Measurements from ENCODE around the gene MRPL41. TPM values are rescaled to one million over a fixed set of nuclear protein-coding genes. Genes with fewer than 3 reads are reported as not detected.
"Not testable (repeated sequence)": the region's sequence is repeated elsewhere in the genome, so short reads cannot be mapped to it uniquely, and the experiment has no call there.

MRPL41 gene
- total RNA-seq, 3 donors from 2014 or later = 81.6 to 99.0 (median 86.3) TPM

GRCh38 chr9:137555179-137555578 lies 3.5 kb downstream of the MRPL41 start:
- DNase-seq = no peak
- no peak for ATAC-seq

GRCh38 chr9:137556069-137556838 lies 4.6 kb downstream of the MRPL41 start:
- no peak for ATAC-seq
- peaks cover 28% of the 10 kb centered on the region for H3K36me3 Mint-ChIP-seq (ENCODE audit: insufficient read depth)
- no peaks in the 10 kb centered on the region for H3K9me3 Mint-ChIP-seq
- DNase-seq = no peak
- peaks cover 5% of the 10 kb centered on the region for H3K4me1 Mint-ChIP-seq (ENCODE audit: low read depth)
- H3K27me3 Mint-ChIP-seq (ENCODE audit: low read depth) = no peaks in the 10 kb centered on the region
- H3K4me3 Mint-ChIP-seq = no peak overlapping the region

More at GRCh38 chr9:137555179-137555578, 3.5 kb downstream of the MRPL41 start:
- H3K4me3 Mint-ChIP-seq = no peak overlapping the region
- H3K9me3 Mint-ChIP-seq = no peaks in the 10 kb centered on the region
- peaks cover 27% of the 10 kb centered on the region for H3K36me3 Mint-ChIP-seq (ENCODE audit: insufficient read depth)
- no peaks in the 10 kb centered on the region for H3K27me3 Mint-ChIP-seq (ENCODE audit: low read depth)
- peaks cover 6% of the 10 kb centered on the region for H3K4me1 Mint-ChIP-seq (ENCODE audit: low read depth)

DNA sequence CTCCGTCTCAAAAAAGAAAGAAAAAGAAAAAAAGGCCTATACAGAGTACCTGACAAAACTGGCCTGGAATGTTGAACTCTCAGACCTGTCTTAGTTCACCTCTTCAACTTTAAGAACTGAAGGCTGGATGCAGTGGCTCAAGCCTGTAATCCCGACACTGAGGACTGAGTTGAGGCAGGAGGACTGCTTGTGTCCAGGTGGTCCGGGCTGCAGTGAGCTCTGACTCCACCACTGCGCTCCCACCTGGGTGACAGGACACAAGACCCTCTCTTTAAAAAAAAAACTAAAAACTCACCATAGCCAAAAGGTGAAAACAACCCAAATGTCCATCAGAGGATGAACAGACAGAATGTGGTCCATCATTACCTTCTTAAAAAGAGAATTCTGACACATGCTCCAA lies 6.4 kb downstream of the MRPL41 start:
- H3K27me3 Mint-ChIP-seq (ENCODE audit: low read depth) = no peaks in the 10 kb centered on the region
- DNase-seq = no peak
- no peaks in the 10 kb centered on the region for H3K4me1 Mint-ChIP-seq (ENCODE audit: low read depth)

DNA sequence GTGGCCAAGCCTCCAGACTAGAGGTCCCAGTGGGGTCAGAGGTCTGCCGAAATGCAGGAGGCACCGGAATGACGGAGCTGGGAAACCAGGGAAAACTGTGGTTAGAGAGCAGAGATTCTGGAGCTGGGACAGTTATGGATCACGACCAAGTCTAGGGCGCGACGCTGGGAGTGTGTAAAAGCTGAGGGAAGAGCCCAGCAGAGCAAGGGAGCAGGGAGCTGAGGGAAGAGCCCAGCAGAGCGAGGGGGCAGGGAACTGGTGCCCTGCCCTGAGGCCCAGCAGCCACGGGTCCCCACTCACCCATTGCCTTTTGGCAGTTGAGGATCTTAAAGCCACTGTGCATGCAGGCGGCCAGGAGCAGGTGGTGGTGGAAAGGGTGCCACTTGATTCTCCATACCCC lies 12.5 kb downstream of the MRPL41 start:
- H3K27me3 Mint-ChIP-seq (ENCODE audit: low read depth) = no peaks in the 10 kb centered on the region
- no peak for DNase-seq
- peaks cover 10% of the 10 kb centered on the region for H3K4me1 Mint-ChIP-seq (ENCODE audit: low read depth)
- H3K4me3 Mint-ChIP-seq = no peak overlapping the region
- no peaks in the 10 kb centered on the region for H3K9me3 Mint-ChIP-seq
- peaks cover 33% of the 10 kb centered on the region for H3K36me3 Mint-ChIP-seq (ENCODE audit: insufficient read depth)
- no peak for ATAC-seq

More for the DNA sequence above, 6.4 kb downstream of the MRPL41 start:
- Mint-ChIP-seq H3K9me3 (no peaks in the 10 kb centered on the region), H3K36me3 (ENCODE audit: insufficient read depth) (peaks cover 34% of the 10 kb centered on the region), H3K4me3 (no peak overlapping the region)
- no peak for ATAC-seq

GRCh38 chr9:137564817-137565411 lies 13.2 kb downstream of the MRPL41 start:
- peaks cover 28% of the 10 kb centered on the region for H3K36me3 Mint-ChIP-seq (ENCODE audit: insufficient read depth)

DNA sequence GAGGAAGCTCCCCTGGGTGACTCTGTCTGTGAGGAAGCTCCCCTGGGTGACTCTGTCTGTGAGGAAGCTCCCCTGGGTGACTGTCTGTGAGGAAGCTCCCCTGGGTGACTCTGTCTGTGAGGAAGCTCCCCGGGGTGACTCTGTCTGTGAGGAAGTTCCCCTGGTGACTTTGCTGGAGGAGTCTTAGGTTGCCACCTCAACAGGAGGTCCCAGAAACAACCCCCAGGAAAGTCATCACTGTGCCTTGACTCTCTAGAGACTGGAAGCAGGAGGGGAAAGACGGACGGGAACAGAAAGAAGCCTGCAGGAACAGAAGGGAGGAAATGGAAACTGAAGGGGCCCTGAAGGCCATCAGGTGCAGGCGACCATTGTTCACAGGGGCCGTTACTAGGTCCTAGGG lies 16.8 kb downstream of the MRPL41 start:
- DNase-seq; H3K9me3 Mint-ChIP-seq; H3K27me3 Mint-ChIP-seq (ENCODE audit: low read depth); ATAC-seq; H3K4me3 Mint-ChIP-seq: not testable (repeated sequence)
- Mint-ChIP-seq H3K4me1 (ENCODE audit: low read depth) (peaks cover 17% of the 10 kb centered on the region), H3K36me3 (ENCODE audit: insufficient read depth) (peaks cover 27% of the 10 kb centered on the region)

More at GRCh38 chr9:137564817-137565411, 13.2 kb downstream of the MRPL41 start:
- H3K4me3 Mint-ChIP-seq = no peak overlapping the region
- no peaks in the 10 kb centered on the region for H3K27me3 Mint-ChIP-seq (ENCODE audit: low read depth)
- ATAC-seq (no peak), DNase-seq (no peak)
- no peaks in the 10 kb centered on the region for H3K9me3 Mint-ChIP-seq
- peaks cover 10% of the 10 kb centered on the region for H3K4me1 Mint-ChIP-seq (ENCODE audit: low read depth)

DNA sequence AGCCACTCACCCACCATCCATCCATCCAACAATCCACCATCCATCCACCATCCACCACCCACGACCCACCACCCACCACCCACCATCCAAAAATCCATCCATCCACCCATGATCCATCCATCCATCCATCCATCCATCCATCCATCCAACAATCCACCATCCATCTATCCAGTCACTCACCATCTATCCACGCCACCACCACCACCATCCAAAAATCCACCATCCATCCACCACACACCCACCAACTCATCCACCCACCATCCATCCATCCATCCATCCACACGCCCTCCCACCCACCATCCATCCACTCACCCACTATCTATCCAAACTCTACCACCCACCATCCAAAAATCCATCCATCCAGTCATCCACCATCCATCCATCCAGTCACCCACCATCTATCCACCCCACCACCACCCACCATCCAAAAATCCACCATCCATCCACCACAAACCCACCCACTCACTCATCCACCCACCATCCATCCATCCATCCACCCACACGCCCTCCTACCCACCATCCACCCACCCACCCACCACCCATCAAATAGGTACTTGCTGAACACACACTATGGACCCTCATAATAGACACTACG lies 18.0 kb downstream of the MRPL41 start:
- no peaks in the 10 kb centered on the region for H3K9me3 Mint-ChIP-seq
- H3K27me3 Mint-ChIP-seq (ENCODE audit: low read depth) = no peaks in the 10 kb centered on the region
- DNase-seq = no peak
- no peak overlapping the region for H3K4me3 Mint-ChIP-seq
- peaks cover 9% of the 10 kb centered on the region for H3K4me1 Mint-ChIP-seq (ENCODE audit: low read depth)
- H3K36me3 Mint-ChIP-seq (ENCODE audit: insufficient read depth) = peaks cover 18% of the 10 kb centered on the region
- ATAC-seq = no peak

GRCh38 chr9:137570566-137570965 lies 18.9 kb downstream of the MRPL41 start:
- H3K4me1 Mint-ChIP-seq (ENCODE audit: low read depth) = peaks cover 13% of the 10 kb centered on the region
- ATAC-seq (no peak), DNase-seq (no peak)
- peaks cover 23% of the 10 kb centered on the region for H3K36me3 Mint-ChIP-seq (ENCODE audit: insufficient read depth)
- H3K9me3 Mint-ChIP-seq = no peaks in the 10 kb centered on the region
- no peak overlapping the region for H3K4me3 Mint-ChIP-seq
- H3K27me3 Mint-ChIP-seq (ENCODE audit: low read depth) = no peaks in the 10 kb centered on the region

DNA sequence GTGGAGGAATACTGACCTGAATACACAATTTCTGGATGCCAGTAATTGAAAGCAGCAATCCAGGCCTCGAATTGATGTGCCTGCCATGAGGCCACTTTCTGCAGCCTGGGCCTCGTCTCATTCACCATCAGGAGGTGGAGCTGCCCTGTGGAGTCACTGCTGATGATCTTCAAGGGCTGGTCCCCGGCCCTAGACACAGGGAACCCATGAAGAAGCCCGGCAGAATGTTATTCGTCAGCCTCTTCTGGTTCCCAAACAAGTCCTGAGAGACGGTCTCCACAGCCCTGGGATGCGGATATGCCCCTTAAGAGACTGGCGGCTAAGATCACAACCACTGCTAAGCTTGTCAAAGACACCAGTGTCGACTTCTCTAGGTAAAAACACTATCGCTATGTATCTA lies 22.5 kb downstream of the MRPL41 start:
- Mint-ChIP-seq H3K9me3 (no peaks in the 10 kb centered on the region), H3K4me1 (ENCODE audit: low read depth) (peaks cover 37% of the 10 kb centered on the region), H3K4me3 (no peak overlapping the region), H3K36me3 (ENCODE audit: insufficient read depth) (peaks cover 26% of the 10 kb centered on the region), H3K27me3 (ENCODE audit: low read depth) (no peaks in the 10 kb centered on the region)
- no peak for ATAC-seq
- no peak for DNase-seq

- H3K4me1 Mint-ChIP-seq (ENCODE audit: low read depth) = peaks cover 38% of the 10 kb centered on the region
- H3K9me3 Mint-ChIP-seq = no peaks in the 10 kb centered on the region
- no peaks in the 10 kb centered on the region for H3K27me3 Mint-ChIP-seq (ENCODE audit: low read depth)
- no peak for ATAC-seq
- DNase-seq = no peak
- no peak overlapping the region for H3K4me3 Mint-ChIP-seq
- H3K36me3 Mint-ChIP-seq (ENCODE audit: insufficient read depth) = peaks cover 25% of the 10 kb centered on the region
Observed at GRCh38 chr9:137575364-137575715, 23.7 kb downstream of the MRPL41 start.

DNA sequence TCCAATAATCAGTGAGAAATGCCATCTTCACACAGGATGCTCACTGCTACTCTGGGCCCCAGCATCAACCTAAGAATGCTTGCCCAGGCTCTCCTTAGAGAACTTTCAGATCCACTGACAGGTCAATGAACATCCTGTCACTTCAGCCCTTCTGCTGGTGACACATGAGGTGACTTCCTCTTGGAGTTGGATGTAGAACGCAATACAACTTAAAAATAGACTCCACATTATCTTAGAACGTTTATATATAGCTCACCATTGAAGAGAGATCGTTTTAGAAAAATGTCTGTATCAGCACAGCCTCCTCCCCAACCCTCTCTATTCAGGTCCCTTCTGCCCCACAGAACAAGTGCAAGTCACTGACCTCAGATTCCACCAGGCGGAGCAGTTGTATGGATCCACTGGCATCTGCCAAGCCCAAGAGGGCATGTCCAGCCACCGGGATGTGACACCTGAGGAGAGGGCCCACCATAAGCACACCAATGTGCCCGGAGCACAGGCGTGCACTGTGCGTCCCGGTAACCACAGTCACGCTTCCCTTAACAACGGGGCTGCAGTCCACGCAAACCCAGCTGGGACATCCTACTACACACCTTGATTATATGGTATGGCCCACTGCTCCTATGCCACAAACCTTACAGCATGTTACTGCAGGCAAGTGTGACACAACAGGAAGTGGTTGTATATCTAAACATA lies 24.2 kb downstream of the MRPL41 start:
- Mint-ChIP-seq H3K4me3 (peak overlapping the region; percentile 20), H3K9me3 (no peaks in the 10 kb centered on the region), H3K27me3 (ENCODE audit: low read depth) (no peaks in the 10 kb centered on the region), H3K4me1 (ENCODE audit: low read depth) (peaks cover 34% of the 10 kb centered on the region), H3K36me3 (ENCODE audit: insufficient read depth) (peaks cover 20% of the 10 kb centered on the region)
- DNase-seq (no peak), ATAC-seq (no peak)

GRCh38 chr9:137578518-137579258 lies 27.0 kb downstream of the MRPL41 start, which contains the start of gene DPH7:
TSS of gene DPH7 (minus strand) at chr9:137578925. CDS start at chr9:137578777, 148 bp downstream.
- peaks cover 33% of the 10 kb centered on the region for H3K4me1 Mint-ChIP-seq (ENCODE audit: low read depth)
- H3K36me3 Mint-ChIP-seq (ENCODE audit: insufficient read depth) = peaks cover 20% of the 10 kb centered on the region
- peak within 1 kb of the TSS; percentile 86 for H3K4me3 Mint-ChIP-seq
- DNase-seq (peak; percentile 94), ATAC-seq (peak; percentile 98 to 99)
- H3K27me3 Mint-ChIP-seq (ENCODE audit: low read depth) = no peaks in the 10 kb centered on the region
- no peaks in the 10 kb centered on the region for H3K9me3 Mint-ChIP-seq

GRCh38 chr9:137579259-137579604 lies 27.6 kb downstream of the MRPL41 start:
- Mint-ChIP-seq H3K4me1 (ENCODE audit: low read depth) (peaks cover 33% of the 10 kb centered on the region), H3K9me3 (no peaks in the 10 kb centered on the region), H3K36me3 (ENCODE audit: insufficient read depth) (peaks cover 20% of the 10 kb centered on the region), H3K27me3 (ENCODE audit: low read depth) (no peaks in the 10 kb centered on the region), H3K4me3 (peak overlapping the region; percentile 86)
- ATAC-seq (no peak), DNase-seq (no peak)
